H1 (cell line): Measurements from ENCODE around the gene OR10C1. TPM values are rescaled to one million over a fixed set of nuclear protein-coding genes. Genes with fewer than 3 reads are reported as not detected.
"Not testable (repeated sequence)": the region's sequence is repeated elsewhere in the genome, so short reads cannot be mapped to it uniquely, and the experiment has no call there.

ENCODE experiments used
- CTCF ChIA-PET: fragments of 300-600 bp; sonication (Branson Sonifier 250); formaldehyde crosslinking; loops from one replicate; lab custom pipeline; 2021; ENCODE audit not compliant: partially characterized antibody; lab: Charles Lee
- POLR2A ChIA-PET: fragments of 300-600 bp; sonication (Branson Sonifier 250); formaldehyde crosslinking; loops from one replicate; lab custom pipeline; 2021; ENCODE audit warnings: inconsistent platforms; ENCODE audit not compliant: partially characterized antibody; lab: Charles Lee
- DNase-seq, 2 experiments: peaks; one replicate each; pipeline versions ENCODE4 v3.0.0 to v3.0.0-alpha.2; 2010 to 2022; ENCODE audit warnings: low spot score in 2 of 2, low read depth in 1 of 2, mixed read lengths in 1 of 2
- FAIRE-seq: peaks from 2 replicates; lab custom pipeline; 2011; peaks lifted over from hg19 to GRCh38; lab: Jason Lieb, UNC
- H2AFZ ChIP-seq: 2 replicates; pipeline ENCODE4 v1.8.1; 2012; ENCODE audit warnings: low read length, inconsistent platforms
- H2AK5ac ChIP-seq: 2 replicates; pipeline ENCODE4 v1.6.1; 2013; ENCODE audit warnings: low read depth, low read length
- H2BK120ac ChIP-seq: replicated peaks from 2 replicates; pipeline ENCODE3; 2013; ENCODE audit warnings: low read depth, low read length, inconsistent platforms
- H2BK12ac ChIP-seq: 2 replicates; pipeline ENCODE4 v1.6.1; 2013; ENCODE audit warnings: low read depth, low read length
- H2BK15ac ChIP-seq: 2 replicates; pipeline ENCODE4 v1.6.1; 2013; ENCODE audit warnings: low read length
- H2BK20ac ChIP-seq: 2 replicates; pipeline ENCODE4 v1.6.1; 2013; ENCODE audit warnings: low read length
- H2BK5ac ChIP-seq: 2 replicates; pipeline ENCODE4 v1.6.1; 2013; ENCODE audit warnings: low read depth, low read length
- H3K14ac ChIP-seq: 2 replicates; pipeline ENCODE4 v1.6.1; 2013; ENCODE audit warnings: inconsistent platforms; ENCODE audit not compliant: insufficient read length
- H3K18ac ChIP-seq: 2 replicates; pipeline ENCODE4 v1.6.1; 2013; ENCODE audit warnings: low read length; ENCODE audit errors: extremely low read depth
- H3K23ac ChIP-seq: 2 replicates; pipeline ENCODE4 v1.6.1; 2013; ENCODE audit warnings: inconsistent platforms; ENCODE audit not compliant: insufficient read length
- H3K23me2 ChIP-seq: 2 replicates; pipeline ENCODE4 v1.6.1; 2013; ENCODE audit warnings: low read depth, low read length
- H3K27ac ChIP-seq: 2 replicates; pipeline ENCODE4 v1.6.1; 2011; ENCODE audit warnings: low read depth, low read length, inconsistent platforms
- H3K27me3 ChIP-seq, 4 experiments: replicated peaks in 1 of 4; 1 replicate in 1 of 4; 2 replicates in 3 of 4; pipeline versions ENCODE4 v1.6.1 to v1.8.1; 2011 to 2013; ENCODE audit warnings: low read length in 3 of 4, mild to moderate bottlenecking in 3 of 4, inconsistent platforms in 2 of 4, mixed read lengths in 2 of 4, moderate library complexity in 1 of 4; ENCODE audit not compliant: control insufficient read depth in 3 of 4, insufficient read depth in 3 of 4; ENCODE audit errors: extremely low read depth in 1 of 4
- H3K36me3 ChIP-seq, 4 experiments: 2 replicates each; pipeline versions ENCODE4 v1.6.1 to v1.8.1; 2011 to 2013; ENCODE audit warnings: mild to moderate bottlenecking in 4 of 4, low read length in 3 of 4, moderate library complexity in 2 of 4, control low read depth in 1 of 4, inconsistent platforms in 1 of 4; ENCODE audit not compliant: insufficient read depth in 4 of 4, control insufficient read depth in 2 of 4
- H3K4ac ChIP-seq: replicated peaks from 2 replicates; pipeline ENCODE3; 2013; ENCODE audit warnings: low read length, low read depth, mixed read lengths, inconsistent platforms; ENCODE audit not compliant: insufficient read length
- H3K4me1 ChIP-seq, 4 experiments: replicated peaks in 1 of 4; 1 replicate in 1 of 4; 2 replicates in 3 of 4; pipeline versions ENCODE4 v1.6.1 to v1.8.1; 2011 to 2013; ENCODE audit warnings: low read length in 3 of 4, inconsistent platforms in 2 of 4, mixed read lengths in 1 of 4; ENCODE audit not compliant: insufficient read depth in 4 of 4, control insufficient read depth in 3 of 4
- H3K4me2 ChIP-seq, 2 experiments: 2 replicates each; pipeline versions ENCODE4 v1.6.1 to v1.8.1; 2011 to 2013; ENCODE audit warnings: low read depth in 2 of 2, low read length in 2 of 2, control low read depth in 1 of 2, inconsistent platforms in 1 of 2, mild to moderate bottlenecking in 1 of 2; ENCODE audit not compliant: insufficient read depth in 1 of 2
- H3K4me3 ChIP-seq, 4 experiments: fragments of 200-600, 300-600 bp in 1 of 4; sonication (generic), shearing (Covaris generic), sonication (Bioruptor Twin) in 1 of 4; 2 replicates each; pipeline versions ENCODE4 v1.5.1 to v1.8.1; 2011 to 2016; ENCODE audit warnings: low read length in 4 of 4, low read depth in 3 of 4, control low read depth in 2 of 4, inconsistent platforms in 2 of 4, mild to moderate bottlenecking in 2 of 4, mixed read lengths in 1 of 4, moderate library complexity in 1 of 4; ENCODE audit not compliant: insufficient read depth in 2 of 4; ENCODE audit errors: extremely low read depth in 1 of 4
- H3K56ac ChIP-seq: replicated peaks from 2 replicates; pipeline ENCODE3; 2013; ENCODE audit warnings: low read depth, mild to moderate bottlenecking, mixed read lengths, low read length, inconsistent platforms; ENCODE audit not compliant: insufficient read length
- H3K79me1 ChIP-seq: 2 replicates; pipeline ENCODE4 v1.6.1; 2013; ENCODE audit warnings: low read depth, low read length, control low read depth
- H3K79me2 ChIP-seq, 2 experiments: 2 replicates each; pipeline versions ENCODE4 v1.6.1 to v1.8.1; 2012 to 2013; ENCODE audit warnings: low read length in 2 of 2, mild to moderate bottlenecking in 2 of 2, inconsistent platforms in 1 of 2; ENCODE audit not compliant: insufficient read depth in 2 of 2, control insufficient read depth in 1 of 2
- H3K9ac ChIP-seq, 4 experiments: replicated peaks in 1 of 4; 1 replicate in 1 of 4; 2 replicates in 3 of 4; pipeline versions ENCODE4 v1.6.1 to v1.8.1; 2011 to 2013; ENCODE audit warnings: low read depth in 3 of 4, low read length in 3 of 4, control low read depth in 2 of 4, mild to moderate bottlenecking in 2 of 4, moderate library complexity in 2 of 4, inconsistent platforms in 1 of 4; ENCODE audit errors: extremely low read depth in 1 of 4
- H3K9me3 ChIP-seq, 2 experiments: 2 replicates each; pipeline versions ENCODE4 v1.6.1 to v1.8.1; 2012 to 2013; ENCODE audit warnings: mild to moderate bottlenecking in 2 of 2, moderate library complexity in 2 of 2, control low read depth in 1 of 2, inconsistent platforms in 1 of 2, low read depth in 1 of 2, low read length in 1 of 2, mixed read lengths in 1 of 2; ENCODE audit not compliant: insufficient read depth in 2 of 2
- H4K20me1 ChIP-seq, 2 experiments: replicated peaks in 1 of 2; 2 replicates each; pipeline versions ENCODE3 to v1.8.1; 2011 to 2013; ENCODE audit warnings: inconsistent platforms in 2 of 2, low read length in 2 of 2, mild to moderate bottlenecking in 1 of 2; ENCODE audit not compliant: insufficient read depth in 2 of 2, control insufficient read depth in 1 of 2
- H4K5ac ChIP-seq: 2 replicates; pipeline ENCODE4 v1.6.1; 2013; ENCODE audit warnings: low read length, low read depth, mixed read lengths, inconsistent platforms; ENCODE audit not compliant: insufficient read length
- H4K8ac ChIP-seq: 2 replicates; pipeline ENCODE4 v1.8.0; 2013; ENCODE audit warnings: mild to moderate bottlenecking, moderate library complexity, low read length, inconsistent platforms; ENCODE audit not compliant: insufficient read depth; ENCODE audit errors: extremely low read depth
- H4K91ac ChIP-seq: replicated peaks from 2 replicates; pipeline ENCODE3; 2013; ENCODE audit warnings: low read length, mixed read lengths, inconsistent platforms; ENCODE audit not compliant: insufficient read length
- CTCF ChIP-seq, 3 experiments: IDR thresholded peaks; 1 replicate in 2 of 3; 2 replicates in 1 of 3; pipeline versions ENCODE4 v1.5.1 to v1.6.1; 2011; ENCODE audit warnings: low read length in 3 of 3, mild to moderate bottlenecking in 3 of 3, inconsistent platforms in 2 of 3, low read depth in 1 of 3, moderate library complexity in 1 of 3; ENCODE audit not compliant: insufficient read depth in 1 of 3; ENCODE audit errors: control extremely low read depth in 1 of 3
- RAD21 ChIP-seq, 2 experiments: IDR thresholded peaks in 1 of 2; conservative IDR thresholded peaks in 1 of 2; 2 replicates each; pipeline ENCODE4 v1.6.1; 2011; ENCODE audit warnings: low read depth in 2 of 2, low read length in 2 of 2, improper control_type of control experiment in 1 of 2, inconsistent platforms in 1 of 2, mild to moderate bottlenecking in 1 of 2, moderate library complexity in 1 of 2
- WGBS, 2 experiments: shearing (Covaris generic) in 1 of 2; methylation state at CpG; one replicate each; pipeline versions ENCODE4 v1.1.6 to v1.1.7; 2013 to 2015; ENCODE audit warnings: low lambda C conversion rate in 2 of 2, mixed read lengths in 2 of 2, inconsistent platforms in 1 of 2, low coverage in 1 of 2, missing lambda C conversion rate in 1 of 2; ENCODE audit not compliant: insufficient replicate concordance in 2 of 2, insufficient coverage in 1 of 2, insufficient read length in 1 of 2; ENCODE audit errors: extremely low coverage in 1 of 2, missing lambda C conversion rate in 1 of 2; 5-methylcytosine and 5-hydroxymethylcytosine counted together
- polyA plus RNA-seq, 7 experiments: library from polyadenylated mRNA; depleted of rRNA in 3 of 7; stranded (reverse) in 5 of 7; unstranded in 2 of 7; fragments of >200 nt in 5 of 7; fragments of 200-250 nt in 2 of 7; gene quantifications; 1 replicate in 5 of 7; 2 replicates in 1 of 7; 4 replicates in 1 of 7; pipeline versions ENCODE4 v1.2.1 to v1.2.3, GENCODE V29; 2011 to 2013; ENCODE audit warnings: missing spikeins in 2 of 7, mixed read lengths in 2 of 7
- total RNA-seq: library from RNA; stranded (reverse); fragmentation: NEBNext Ultra II Directional; extraction: Animal tissue kit (Norgen Biotek cat#: 25700); gene quantifications from 2 replicates; pipeline ENCODE4 v1.2.1, GENCODE V29; 2021

Gene OR10C1
- total and polyA plus RNA-seq, 2 of the 8 experiments (the other 6 are each of a cell fraction or from before 2014, with no cell fraction given), result not detected

DNA sequence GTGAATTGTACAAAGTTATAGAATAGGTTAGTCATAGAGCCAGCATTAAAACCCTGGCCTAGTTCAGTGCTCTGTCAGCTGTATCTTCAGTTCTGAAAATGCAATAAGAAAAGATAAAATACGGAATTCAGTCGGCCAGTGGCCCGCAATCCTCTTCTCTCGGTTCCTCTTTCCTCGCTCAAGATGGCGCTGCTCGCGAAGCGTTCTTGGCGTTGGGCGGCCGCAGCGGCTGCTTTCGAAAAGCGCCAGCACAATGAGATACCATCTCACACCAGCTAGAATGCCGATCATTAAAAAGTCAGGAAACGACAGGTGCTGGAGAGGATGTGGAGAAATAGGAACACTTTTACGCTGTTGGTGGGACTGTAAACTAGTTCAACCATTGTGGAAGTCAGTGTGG is 2.4 kb upstream of the OR10C1 start:
- not testable (repeated sequence) for H3K4ac ChIP-seq, H3K23ac ChIP-seq, H3K14ac ChIP-seq, H3K79me1 ChIP-seq, H3K4me2 ChIP-seq, H2BK20ac ChIP-seq, H3K56ac ChIP-seq, H3K4me3 ChIP-seq, H3K4me1 ChIP-seq, H3K36me3 ChIP-seq, H3K79me2 ChIP-seq, H2AFZ ChIP-seq, H3K18ac ChIP-seq, H2BK15ac ChIP-seq, H3K27me3 ChIP-seq, H4K20me1 ChIP-seq, H4K91ac ChIP-seq, H2BK120ac ChIP-seq, H3K9ac ChIP-seq, H2BK5ac ChIP-seq, H2AK5ac ChIP-seq, H3K9me3 ChIP-seq, H4K5ac ChIP-seq, H3K23me2 ChIP-seq, H3K27ac ChIP-seq, H2BK12ac ChIP-seq, H4K8ac ChIP-seq
- WGBS, 2 experiments, result 80% methylated on average over 17 of the region's 18 CpGs; no CpG with 5 or more reads in 1 of the 2 experiments
- FAIRE-seq, result peak; percentile 32
- peak; percentile 25 to 53 for DNase-seq
- POLR2A ChIA-PET, result interaction anchor here (0.8 kb wide), 1 partner anchor 162 kb away, joined by 3 read pairs; no protein-coding TSS in a partner anchor
- CTCF ChIA-PET, result interaction anchor here (0.8 to 2.5 kb wide), 12 partner anchors 8 to 211 kb away, joined by 3 to 21 read pairs (median 4); partner anchors contain the start of genes MAS1L, OR12D1 and OR2H2
- TF ChIP-seq RAD21 (IDR thresholded peaks at IDR 0.05 in 1 of 2, conservative IDR thresholded peaks at IDR 0.05 in 1 of 2; ENCODE audit: low read depth in 2 of 2, low read length in 2 of 2) (peak; percentile 54 to 66), CTCF (IDR thresholded peaks at IDR 0.05; ENCODE audit: control extremely low read depth in 1 of 3, insufficient read depth in 1 of 3, low read depth in 1 of 3, low read length in 3 of 3) (peak; percentile 16 to 34 (median 30); a peak in 3 of 4 replicates)
